ENCODE data around the gene MEGF9. TPM values are rescaled to one million over a fixed set of nuclear protein-coding genes. Genes with fewer than 3 reads are reported as not detected.

The MEGF9 gene
- total RNA-seq (10 to 100 TPM in 4 of 5 experiments, 1 to 10 TPM in 1; 9.5 to 35.4 (median 11.1) TPM), polyA plus RNA-seq (1 to 10 TPM; 3.9 to 7.4 TPM), total RNA-seq (29.9 reads per million, percentile 59 among the genes with 10 or more reads in this experiment)

DNA sequence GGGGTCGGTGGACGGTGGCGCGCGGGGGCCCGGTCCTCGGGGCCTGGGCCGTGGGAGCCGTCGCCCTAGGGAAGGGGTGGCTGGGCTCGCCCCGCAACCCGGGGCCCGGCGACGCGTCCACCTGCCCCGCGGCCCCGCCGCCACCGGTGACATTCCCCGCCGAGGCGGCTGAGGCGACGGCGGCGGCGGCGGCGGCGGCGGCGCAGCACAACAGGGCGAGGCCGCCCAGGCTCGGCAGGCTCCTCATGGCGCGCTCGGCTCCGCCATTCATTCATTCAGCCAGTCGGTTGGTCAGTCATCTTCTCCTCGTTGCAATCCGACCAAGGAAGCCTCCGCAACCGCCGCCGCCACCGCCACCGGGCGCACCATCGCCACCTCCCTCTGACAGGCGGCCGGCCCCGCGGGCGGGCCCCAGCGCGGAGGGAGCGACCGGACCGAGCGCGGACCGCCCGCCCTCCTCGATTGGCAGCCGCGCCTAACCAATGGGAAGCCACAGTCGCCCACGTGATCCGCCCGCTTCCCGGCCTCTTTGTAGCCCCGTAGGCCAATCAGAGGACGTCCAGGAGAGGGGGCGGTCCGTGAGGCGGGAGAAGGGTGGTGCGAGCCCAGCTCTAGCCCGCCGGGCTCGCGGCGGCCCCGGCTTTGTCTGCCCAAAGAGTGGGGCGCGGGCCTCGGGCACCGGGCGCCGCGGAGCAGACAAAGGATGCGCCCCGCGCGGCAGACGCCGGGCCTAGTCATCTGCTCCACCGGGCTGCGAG lies at the start of gene MEGF9:
MEGF9 (minus strand) TSS at position 383 of the 758 bp plus-strand sequence; CDS start at position 271, 112 bp downstream.
- POLR2A ChIA-PET, result interaction anchor here (0.9 to 1.3 kb wide), 3 partner anchors 21 to 1550 kb away, joined by 3 to 5 read pairs (median 3); partner anchors contain the start of genes FBXW2, MRRF and RBM18
- Histone ChIP-seq H3K9me3 (ENCODE audit: control insufficient read depth in 2 of 3, low read length in 3 of 3) (no peaks in the 10 kb centered on the region), H3K27ac (ENCODE audit: low read depth, low read length) (peak within 1 kb of the TSS; percentile 79), H3K27me3 (ENCODE audit: control insufficient read depth in 2 of 2, insufficient read depth in 2 of 2, low read length in 2 of 2) (no peaks in the 10 kb centered on the region), H3K4me1 (ENCODE audit: control insufficient read depth in 2 of 2, insufficient read depth in 2 of 2, low read length in 2 of 2) (peaks cover 22% of the 10 kb centered on the region in 2 donors), H3K36me3 (ENCODE audit: control insufficient read depth in 2 of 3, insufficient read depth in 3 of 3, low read length in 3 of 3) (peaks cover 0 to 3% (median 0%) of the 10 kb centered on the region in 3 experiments), H3K4me3 (ENCODE audit: low read length) (peak within 1 kb of the TSS; percentile 85)
- peaks cover 18 to 43% (median 36%) of the 10 kb centered on the region in 7 donors for H3K4me1 Mint-ChIP-seq
- CTCF ChIA-PET, result interaction anchor here (0.6 kb wide), 1 partner anchor 90 kb away, joined by 4 read pairs; no protein-coding TSS in a partner anchor
- intact Hi-C loops (cut with micrococcal nuclease), result loop anchor here (1.0 to 5.0 kb wide), 17 partner anchors 79 to 657 kb away; partner anchors contain the start of genes CDK5RAP2 (in 2 of the 2), CNTRL (in 2 of the 2), FBXW2 (in 2 of the 2) and PSMD5 (in 2 of the 2)
- DNase-seq (peak; percentile 90 to 97 (median 94)), ATAC-seq (peak; percentile 98)
- H3K9me3 Mint-ChIP-seq, result no peaks in the 10 kb centered on the region
- H3K4me3 Mint-ChIP-seq, result peak within 1 kb of the TSS; percentile 82 to 98 (median 87)
- H3K27ac Mint-ChIP-seq, result peak within 1 kb of the TSS; percentile 31 to 98 (median 87)
- H3K27me3 Mint-ChIP-seq, result no peaks in the 10 kb centered on the region
- H3K36me3 Mint-ChIP-seq, result peaks cover 0 to 1% (median 0%) of the 10 kb centered on the region in 5 donors

- ChIA-PET POLR2A (interaction anchor here (0.9 kb wide), 1 partner anchor 24 kb away, joined by 3 read pairs; no protein-coding TSS in a partner anchor), CTCF (interaction anchor here (0.5 to 1.1 kb wide), 2 partner anchors 49 to 299 kb away, joined by 3 to 4 read pairs; no protein-coding TSS in a partner anchor)
- Mint-ChIP-seq H3K27me3 (no peaks in the 10 kb centered on the region), H3K27ac (peak overlapping the region in 5 of 9 donors; percentile 17 to 78 (median 26)), H3K4me3 (no peak overlapping the region), H3K4me1 (peaks cover 6 to 20% (median 9%) of the 10 kb centered on the region in 7 donors), H3K36me3 (peaks cover 0 to 26% (median 3%) of the 10 kb centered on the region in 5 donors), H3K9me3 (no peaks in the 10 kb centered on the region)
- H3K4me3 ChIP-seq (ENCODE audit: low read length), result no peak overlapping the region
- intact Hi-C loops (cut with micrococcal nuclease), result loop anchor here in 1 of 2 donors (10.0 kb wide), 1 partner anchor 414 kb away; no protein-coding TSS in a partner anchor
- H3K4me1 ChIP-seq (ENCODE audit: control insufficient read depth in 2 of 2, insufficient read depth in 2 of 2, low read length in 2 of 2), result no peaks in the 10 kb centered on the region
- H3K9me3 ChIP-seq (ENCODE audit: control insufficient read depth in 2 of 3, low read length in 3 of 3), result no peaks in the 10 kb centered on the region
- H3K36me3 ChIP-seq (ENCODE audit: control insufficient read depth in 2 of 3, insufficient read depth in 3 of 3, low read length in 3 of 3), result peaks cover 6 to 42% (median 11%) of the 10 kb centered on the region in 3 experiments
- ATAC-seq, result no peak
- H3K27me3 ChIP-seq (ENCODE audit: control insufficient read depth in 2 of 2, insufficient read depth in 2 of 2, low read length in 2 of 2), result no peaks in the 10 kb centered on the region
- no peak overlapping the region for H3K27ac ChIP-seq (ENCODE audit: low read depth, low read length)
- DNase-seq, result no peak
Observed at GRCh38 chr9:120761006-120761405, 46.7 kb upstream of the MEGF9 start.

DNA sequence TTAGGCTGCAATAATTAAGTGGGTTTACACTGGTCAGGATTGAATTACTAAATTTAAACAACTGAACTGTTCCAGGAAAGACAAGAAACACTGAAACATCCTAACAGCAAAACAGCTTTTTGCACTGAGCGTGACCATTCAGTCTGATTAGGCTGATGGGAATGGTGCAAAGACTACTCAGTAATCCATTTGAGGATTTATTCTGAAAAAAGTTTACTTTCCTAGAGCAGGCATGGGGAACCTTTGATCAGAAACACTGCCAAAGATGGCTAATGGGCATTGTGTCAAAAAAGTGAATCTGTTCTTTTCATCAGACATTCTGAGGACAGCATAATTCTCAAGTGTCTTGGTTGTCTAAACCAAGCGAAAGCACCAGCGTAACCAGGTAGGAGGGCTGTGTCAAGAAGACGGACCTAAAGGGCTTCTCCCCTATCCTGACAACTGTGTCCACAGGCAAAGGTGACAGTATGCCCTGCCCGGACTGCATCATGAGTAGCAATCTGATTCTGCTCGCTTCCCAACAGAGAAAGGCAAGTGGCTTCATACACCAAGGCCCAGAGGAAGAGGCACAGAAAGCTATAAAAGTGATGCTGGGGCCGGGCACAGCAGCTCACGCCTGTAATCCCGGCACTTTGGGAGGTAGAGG lies 45.6 kb upstream of the MEGF9 start:
- no peak for ATAC-seq
- POLR2A ChIA-PET, result interaction anchor here (0.7 kb wide), 1 partner anchor 99 kb away, joined by 3 read pairs; no protein-coding TSS in a partner anchor
- peaks cover 3 to 16% (median 7%) of the 10 kb centered on the region in 7 donors for H3K4me1 Mint-ChIP-seq
- peak overlapping the region in 6 of 9 donors; percentile 8 to 53 (median 50) for H3K27ac Mint-ChIP-seq
- H3K27me3 Mint-ChIP-seq, result no peaks in the 10 kb centered on the region
- no peak for DNase-seq
- no peaks in the 10 kb centered on the region for H3K9me3 Mint-ChIP-seq
- intact Hi-C loops (cut with micrococcal nuclease), result loop anchor here (5.0 to 10.0 kb wide), 4 partner anchors 82 to 562 kb away; partner anchors contain the start of gene PSMD5 (in 1 of the 2)
- H3K27ac ChIP-seq (ENCODE audit: low read depth, low read length), result no peak overlapping the region
- peaks cover 6 to 40% (median 11%) of the 10 kb centered on the region in 3 experiments for H3K36me3 ChIP-seq (ENCODE audit: control insufficient read depth in 2 of 3, insufficient read depth in 3 of 3, low read length in 3 of 3)
- CTCF ChIA-PET, result interaction anchor here (0.9 kb wide), 1 partner anchor 560 kb away, joined by 3 read pairs; no protein-coding TSS in a partner anchor
- H3K27me3 ChIP-seq (ENCODE audit: control insufficient read depth in 2 of 2, insufficient read depth in 2 of 2, low read length in 2 of 2), result no peaks in the 10 kb centered on the region
- peaks cover 0 to 20% (median 0%) of the 10 kb centered on the region in 5 donors for H3K36me3 Mint-ChIP-seq
- H3K4me3 Mint-ChIP-seq, result no peak overlapping the region
- H3K9me3 ChIP-seq (ENCODE audit: control insufficient read depth in 2 of 3, low read length in 3 of 3), result no peaks in the 10 kb centered on the region
- H3K4me3 ChIP-seq (ENCODE audit: low read length), result no peak overlapping the region
- no peaks in the 10 kb centered on the region for H3K4me1 ChIP-seq (ENCODE audit: control insufficient read depth in 2 of 2, insufficient read depth in 2 of 2, low read length in 2 of 2)

GRCh38 chr9:120758544-120758943 lies 44.3 kb upstream of the MEGF9 start:
- no peaks in the 10 kb centered on the region for H3K9me3 ChIP-seq (ENCODE audit: control insufficient read depth in 2 of 3, low read length in 3 of 3)
- no peak for ATAC-seq
- intact Hi-C loops (cut with micrococcal nuclease), result loop anchor here (5.0 kb wide), 3 partner anchors 84 to 564 kb away; partner anchors contain the start of gene PSMD5 (in 1 of the 2)
- Mint-ChIP-seq H3K9me3 (no peaks in the 10 kb centered on the region), H3K4me1 (peaks cover 3 to 16% (median 7%) of the 10 kb centered on the region in 7 donors), H3K4me3 (no peak overlapping the region), H3K27ac (peak overlapping the region in 7 of 9 donors; percentile 28 to 69 (median 48)), H3K36me3 (peaks cover 0 to 13% (median 0%) of the 10 kb centered on the region in 5 donors), H3K27me3 (no peaks in the 10 kb centered on the region)
- no peak overlapping the region for H3K27ac ChIP-seq (ENCODE audit: low read depth, low read length)
- CTCF ChIA-PET, result interaction anchor here (1.0 to 4.7 kb wide), 2 partner anchors 302 to 646 kb away, joined by 4 to 93 read pairs; no protein-coding TSS in a partner anchor
- no peaks in the 10 kb centered on the region for H3K4me1 ChIP-seq (ENCODE audit: control insufficient read depth in 2 of 2, insufficient read depth in 2 of 2, low read length in 2 of 2)
- no peaks in the 10 kb centered on the region for H3K27me3 ChIP-seq (ENCODE audit: control insufficient read depth in 2 of 2, insufficient read depth in 2 of 2, low read length in 2 of 2)
- POLR2A ChIA-PET, result no interaction called here
- DNase-seq, result no peak
- H3K36me3 ChIP-seq (ENCODE audit: control insufficient read depth in 2 of 3, insufficient read depth in 3 of 3, low read length in 3 of 3), result peaks cover under 1 to 27% (median 3%) of the 10 kb centered on the region in 3 experiments
- no peak overlapping the region for H3K4me3 ChIP-seq (ENCODE audit: low read length)

DNA sequence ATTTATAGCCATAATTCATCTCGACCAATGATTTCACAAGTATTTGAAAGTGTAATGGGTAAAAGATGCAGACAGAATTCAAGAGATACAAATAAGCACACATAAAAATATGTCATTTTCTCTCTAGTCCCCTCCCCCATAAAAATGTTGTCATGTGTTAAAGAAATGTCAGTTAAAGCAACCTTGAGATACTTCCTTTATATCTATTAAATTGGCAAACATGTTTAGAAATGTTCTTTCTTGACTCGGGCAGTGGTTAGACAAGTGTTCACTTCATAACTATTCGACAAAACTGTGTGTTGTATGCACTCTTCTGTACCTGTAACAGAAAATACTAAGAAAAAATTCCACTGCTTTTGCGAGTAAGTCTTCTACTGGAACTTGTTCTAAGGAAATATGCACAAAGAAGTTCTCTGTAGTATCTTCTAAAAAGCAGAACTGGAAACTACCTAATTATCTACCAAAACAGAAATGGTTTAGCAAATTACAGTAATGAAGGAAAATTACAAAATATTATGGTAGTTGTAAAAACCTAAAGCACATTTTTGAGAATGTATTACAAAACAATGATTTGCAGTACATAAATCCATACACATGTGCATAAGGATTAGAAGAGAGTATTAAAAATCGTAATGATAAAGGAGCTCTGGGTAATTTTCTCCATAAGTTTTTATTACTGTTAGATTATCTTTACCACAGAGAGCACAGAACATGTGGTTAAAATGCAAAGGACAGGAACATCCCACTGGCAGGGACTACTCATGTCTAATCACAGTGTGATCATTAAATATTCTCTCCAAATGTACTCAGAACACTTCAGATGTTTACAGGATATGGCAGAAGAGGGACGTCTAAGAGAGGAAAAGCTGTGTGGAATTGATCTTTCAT lies 43.0 kb upstream of the MEGF9 start:
- H3K27ac Mint-ChIP-seq, result peak overlapping the region in 8 of 9 donors; percentile 25 to 69 (median 50)
- peaks cover 3 to 16% (median 7%) of the 10 kb centered on the region in 7 donors for H3K4me1 Mint-ChIP-seq
- H3K4me3 ChIP-seq (ENCODE audit: low read length), result no peak overlapping the region
- peaks cover 0 to 14% (median 3%) of the 10 kb centered on the region in 3 experiments for H3K36me3 ChIP-seq (ENCODE audit: control insufficient read depth in 2 of 3, insufficient read depth in 3 of 3, low read length in 3 of 3)
- no peak for DNase-seq
- H3K27me3 Mint-ChIP-seq, result no peaks in the 10 kb centered on the region
- no peak overlapping the region for H3K4me3 Mint-ChIP-seq
- ATAC-seq, result no peak
- peak overlapping the region; percentile 29 for H3K27ac ChIP-seq (ENCODE audit: low read depth, low read length)
- H3K9me3 Mint-ChIP-seq, result no peaks in the 10 kb centered on the region
- H3K27me3 ChIP-seq (ENCODE audit: control insufficient read depth in 2 of 2, insufficient read depth in 2 of 2, low read length in 2 of 2), result no peaks in the 10 kb centered on the region
- ChIA-PET CTCF (interaction anchor here (0.6 to 4.7 kb wide), 10 partner anchors 28 to 648 kb away, joined by 3 to 93 read pairs (median 4); no protein-coding TSS in a partner anchor), POLR2A (interaction anchor here (0.6 to 1.8 kb wide), 3 partner anchors 89 to 305 kb away, joined by 3 to 6 read pairs (median 3); no protein-coding TSS in a partner anchor)
- H3K9me3 ChIP-seq (ENCODE audit: control insufficient read depth in 2 of 3, low read length in 3 of 3), result no peaks in the 10 kb centered on the region
- peaks cover 0 to 10% (median 0%) of the 10 kb centered on the region in 5 donors for H3K36me3 Mint-ChIP-seq
- no peaks in the 10 kb centered on the region for H3K4me1 ChIP-seq (ENCODE audit: control insufficient read depth in 2 of 2, insufficient read depth in 2 of 2, low read length in 2 of 2)
- intact Hi-C loops (cut with micrococcal nuclease), result loop anchor here (2.0 to 5.0 kb wide), 4 partner anchors 85 to 565 kb away; partner anchors contain the start of gene PSMD5 (in 1 of the 2)

Measured in naive thymus-derived CD4-positive, alpha-beta T cell (primary cell).